Activated CD4-positive, alpha-beta T cell treated with anti-CD3 and anti-CD28 coated beads, Interleukin-2, Interleukin-4, amounts not matched to agents 100 ng/mL and 50 ng/mL, durations not matched to agents 16 hours and 8 hours (primary cell): ENCODE measurements around the gene HACD3.
"Not testable (repeated sequence)": the region's sequence is repeated elsewhere in the genome, so short reads cannot be mapped to it uniquely, and the experiment has no call there.

Source experiments
- DNase-seq: peaks from one replicate; pipeline ENCODE4 v3.0.0-alpha.2; 2020; ENCODE audit warnings: low spot score

HACD3 gene

GRCh38 chr15:65603559-65603958 is 73.3 kb downstream of the HACD3 start:
- DNase-seq, result no peak

- peak; percentile 96 for DNase-seq
Observed at GRCh38 chr15:65610871-65611718, 80.8 kb downstream of the HACD3 start, which contains the start of gene INTS14. TSS of gene INTS14 (minus strand) at chr15:65611131. CDS start at chr15:65607380, 3,751 bp downstream.

GRCh38 chr15:65611888-65612615 is 81.8 kb downstream of the HACD3 start:
- no peak for DNase-seq

- no peak for DNase-seq
Observed at GRCh38 chr15:65612616-65612946, 82.3 kb downstream of the HACD3 start.

GRCh38 chr15:65612949-65613744 is 82.9 kb downstream of the HACD3 start:
- DNase-seq, result no peak

GRCh38 chr15:65615887-65616286 is 85.6 kb downstream of the HACD3 start:
- not testable (repeated sequence) for DNase-seq

GRCh38 chr15:65618560-65619109 is 88.4 kb downstream of the HACD3 start:
- DNase-seq, result no peak

- DNase-seq, result no peak
Observed at GRCh38 chr15:65619626-65620290, 89.5 kb downstream of the HACD3 start.

- no peak for DNase-seq
Observed at GRCh38 chr15:65620833-65621232, 90.6 kb downstream of the HACD3 start.

- DNase-seq, result no peak
Observed at GRCh38 chr15:65621638-65622037, 91.4 kb downstream of the HACD3 start, which contains the start of gene SLC24A1. TSS of gene SLC24A1 (plus strand) at chr15:65621938. CDS start at chr15:65624081, 2,143 bp downstream.

GRCh38 chr15:65623103-65623502 is 92.8 kb downstream of the HACD3 start:
- DNase-seq, result no peak

- no peak for DNase-seq
Observed at GRCh38 chr15:65626856-65627255, 96.6 kb downstream of the HACD3 start.
